WERI-Rb-1 (cell line): Measurements from ENCODE around the gene TNIK.

ENCODE experiments used
- DNase-seq: peaks from one replicate; pipeline ENCODE4 v3.0.0-alpha.2; 2020
- H3K27ac ChIP-seq: fragments of 250-450 bp; sonication (Bioruptor Pico); 2 replicates; pipeline ENCODE4 v1.5.1; 2020; ENCODE audit warnings: mild to moderate bottlenecking, moderate library complexity
- H3K27me3 ChIP-seq: fragments of 250-450 bp; sonication (Bioruptor Pico); 2 replicates; pipeline ENCODE4 v1.5.1; 2021; ENCODE audit warnings: mild to moderate bottlenecking, low read depth, moderate library complexity; ENCODE audit not compliant: insufficient read depth, severe bottlenecking
- H3K36me3 ChIP-seq: fragments of 250-450 bp; sonication (Bioruptor Pico); 2 replicates; pipeline ENCODE4 v1.5.1; 2020; ENCODE audit warnings: mild to moderate bottlenecking, moderate library complexity
- H3K4me3 ChIP-seq: 2 replicates; pipeline ENCODE4 v1.5.1; 2011; ENCODE audit warnings: low read depth, mild to moderate bottlenecking, control low read depth, low read length
- H3K9me3 ChIP-seq: fragments of 250-450 bp; sonication (Bioruptor Pico); 2 replicates; pipeline ENCODE4 v1.5.1; 2021; ENCODE audit warnings: mild to moderate bottlenecking, moderate library complexity; ENCODE audit not compliant: severe bottlenecking
- CTCF ChIP-seq: IDR thresholded peaks from 2 replicates; pipeline ENCODE4 v1.5.1; 2011; ENCODE audit warnings: low read depth, mild to moderate bottlenecking, control low read depth, inconsistent platforms, low read length

TNIK gene

GRCh38 chr3:171353423-171353822, 106.8 kb downstream of the TNIK start:
- H3K27ac ChIP-seq = no peak overlapping the region
- H3K9me3 ChIP-seq = no peaks in the 10 kb centered on the region
- no peak for DNase-seq
- H3K36me3 ChIP-seq = no peaks in the 10 kb centered on the region
- TF ChIP-seq CTCF = no peak
- no peaks in the 10 kb centered on the region for H3K27me3 ChIP-seq
- no peak overlapping the region for H3K4me3 ChIP-seq

GRCh38 chr3:171352387-171352935, 107.7 kb downstream of the TNIK start:
- Histone ChIP-seq H3K27ac (no peak overlapping the region), H3K27me3 (no peaks in the 10 kb centered on the region), H3K36me3 (no peaks in the 10 kb centered on the region), H3K9me3 (no peaks in the 10 kb centered on the region), H3K4me3 (no peak overlapping the region)
- no peak for DNase-seq
- no peak for TF ChIP-seq CTCF

GRCh38 chr3:171351676-171352075, 108.5 kb downstream of the TNIK start:
- H3K27me3 ChIP-seq = no peaks in the 10 kb centered on the region
- no peak overlapping the region for H3K4me3 ChIP-seq
- no peaks in the 10 kb centered on the region for H3K36me3 ChIP-seq
- no peak for TF ChIP-seq CTCF
- H3K27ac ChIP-seq = no peak overlapping the region
- H3K9me3 ChIP-seq = no peaks in the 10 kb centered on the region
- no peak for DNase-seq

GRCh38 chr3:171350364-171350763, 109.8 kb downstream of the TNIK start:
- Histone ChIP-seq H3K9me3 (no peaks in the 10 kb centered on the region), H3K36me3 (no peaks in the 10 kb centered on the region), H3K4me3 (no peak overlapping the region), H3K27me3 (no peaks in the 10 kb centered on the region), H3K27ac (no peak overlapping the region)
- no peak for DNase-seq
- TF ChIP-seq CTCF = no peak

- DNase-seq = no peak
These were observed 110.8 kb downstream of the TNIK start for GRCh38 chr3:171349392-171349791.

More at GRCh38 chr3:171349392-171349791, 110.8 kb downstream of the TNIK start:
- Histone ChIP-seq H3K4me3 (no peak overlapping the region), H3K27me3 (no peaks in the 10 kb centered on the region), H3K36me3 (no peaks in the 10 kb centered on the region), H3K9me3 (no peaks in the 10 kb centered on the region), H3K27ac (no peak overlapping the region)
- no peak for TF ChIP-seq CTCF
